GM19239 (cell line): ENCODE data around the gene HDAC1.
A peak's percentile ranks its signal among the peaks of the same experiment; 100 is the strongest.
"Not testable (repeated sequence)": the region's sequence is repeated elsewhere in the genome, so short reads cannot be mapped to it uniquely, and the experiment has no call there.

Experiments
- DNase-seq: peaks from one replicate; pipeline ENCODE4 v3.0.0; 2011; ENCODE audit warnings: low spot score; ENCODE audit not compliant: insufficient read length
- FAIRE-seq: peaks from 2 replicates; lab custom pipeline; 2011; peaks lifted over from hg19 to GRCh38; lab: Jason Lieb, UNC

HDAC1 gene

GRCh38 chr1:32291708-32292538, at the start of gene HDAC1:
TSS of gene HDAC1 (plus strand) at chr1:32292083. CDS start at chr1:32292170, 87 bp downstream.
- DNase-seq (peak; percentile 96), FAIRE-seq (peak; percentile 90)

GRCh38 chr1:32242341-32242851, 49.5 kb upstream of the HDAC1 start:
- FAIRE-seq (peak; percentile 51), DNase-seq (no peak)

GRCh38 chr1:32246888-32247273, 45.0 kb upstream of the HDAC1 start, which contains the start of gene FAM167B:
TSS of gene FAM167B (plus strand) at chr1:32247222. CDS start at chr1:32247422, 200 bp downstream.
- no peak for DNase-seq
- FAIRE-seq, result no peak

GRCh38 chr1:32247452-32247851, 44.4 kb upstream of the HDAC1 start:
- DNase-seq (no peak), FAIRE-seq (no peak)

- DNase-seq (no peak), FAIRE-seq (peak; percentile 76)
Measured at GRCh38 chr1:32247983-32248889, 43.6 kb upstream of the HDAC1 start.

- FAIRE-seq (peak; percentile 94), DNase-seq (peak; percentile 75)
Measured at GRCh38 chr1:32249831-32250525, 41.9 kb upstream of the HDAC1 start.

- FAIRE-seq (peak; percentile 78), DNase-seq (no peak)
Measured at GRCh38 chr1:32250893-32251716, 40.8 kb upstream of the HDAC1 start, which contains the start of gene LCK. TSS of gene LCK (plus strand) at chr1:32251265. CDS start at chr1:32274330, 23,065 bp downstream.

GRCh38 chr1:32255072-32256071, 36.5 kb upstream of the HDAC1 start:
- DNase-seq, result no peak
- FAIRE-seq, result peak; percentile 83

GRCh38 chr1:32256473-32257226, 35.2 kb upstream of the HDAC1 start:
- DNase-seq (no peak), FAIRE-seq (peak; percentile 87)

- no peak for DNase-seq
- FAIRE-seq, result no peak
Measured at GRCh38 chr1:32257227-32257508, 34.7 kb upstream of the HDAC1 start.

GRCh38 chr1:32263236-32263593, 28.7 kb upstream of the HDAC1 start:
- FAIRE-seq, DNase-seq: not testable (repeated sequence)

GRCh38 chr1:32263744-32264143, 28.1 kb upstream of the HDAC1 start:
- FAIRE-seq (peak; percentile 66), DNase-seq (no peak)

- DNase-seq (no peak), FAIRE-seq (no peak)
Measured at GRCh38 chr1:32265846-32266245, 26.0 kb upstream of the HDAC1 start.

GRCh38 chr1:32266921-32267591, 24.8 kb upstream of the HDAC1 start:
- FAIRE-seq (peak; percentile 57), DNase-seq (no peak)

GRCh38 chr1:32269744-32270143, 22.1 kb upstream of the HDAC1 start:
- FAIRE-seq (no peak), DNase-seq (no peak)

- FAIRE-seq (no peak), DNase-seq (no peak)
Measured at GRCh38 chr1:32272557-32273390, 19.1 kb upstream of the HDAC1 start.
